ENCODE results near the gene TMEM128. TPM values are rescaled to one million over a fixed set of nuclear protein-coding genes. Genes with fewer than 3 reads are reported as not detected.
A peak's percentile ranks its signal among the peaks of the same experiment; 100 is the strongest.

TMEM128 gene
- 10 to 100 TPM; 12.5 to 20.4 (median 17.8) TPM for total RNA-seq

- 3 to 6% methylated on average over 13 to 18 of the region's 62 CpGs for whole genome bisulfite sequencing, 2 donors (ENCODE audit: low coverage in 1 of 2)
- peak within 1 kb of the TSS; percentile 91 to 98 for H3K4me3 ChIP-seq
- H3K27ac ChIP-seq, result peak within 1 kb of the TSS; percentile 84 to 94 (median 90)
- H3K27me3 ChIP-seq, result no peaks in the 10 kb centered on the region
- peak; percentile 96 for ATAC-seq
- peaks cover 0 to 29% (median 15%) of the 10 kb centered on the region in 3 donors for H3K4me1 ChIP-seq
- TF ChIP-seq POLR2A (IDR thresholded peaks at IDR 0.05) (peak; percentile 59 to 64), POLR2AphosphoS5 (IDR thresholded peaks at IDR 0.05) (peak; percentile 89), EP300 (IDR thresholded peaks at IDR 0.05) (no peak)
- TF ChIP-seq, protein P1, sequence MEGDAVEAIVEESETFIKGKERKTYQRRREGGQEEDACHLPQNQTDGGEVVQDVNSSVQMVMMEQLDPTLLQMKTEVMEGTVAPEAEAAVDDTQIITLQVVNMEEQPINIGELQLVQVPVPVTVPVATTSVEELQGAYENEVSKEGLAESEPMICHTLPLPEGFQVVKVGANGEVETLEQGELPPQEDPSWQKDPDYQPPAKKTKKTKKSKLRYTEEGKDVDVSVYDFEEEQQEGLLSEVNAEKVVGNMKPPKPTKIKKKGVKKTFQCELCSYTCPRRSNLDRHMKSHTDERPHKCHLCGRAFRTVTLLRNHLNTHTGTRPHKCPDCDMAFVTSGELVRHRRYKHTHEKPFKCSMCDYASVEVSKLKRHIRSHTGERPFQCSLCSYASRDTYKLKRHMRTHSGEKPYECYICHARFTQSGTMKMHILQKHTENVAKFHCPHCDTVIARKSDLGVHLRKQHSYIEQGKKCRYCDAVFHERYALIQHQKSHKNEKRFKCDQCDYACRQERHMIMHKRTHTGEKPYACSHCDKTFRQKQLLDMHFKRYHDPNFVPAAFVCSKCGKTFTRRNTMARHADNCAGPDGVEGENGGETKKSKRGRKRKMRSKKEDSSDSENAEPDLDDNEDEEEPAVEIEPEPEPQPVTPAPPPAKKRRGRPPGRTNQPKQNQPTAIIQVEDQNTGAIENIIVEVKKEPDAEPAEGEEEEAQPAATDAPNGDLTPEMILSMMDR (IDR thresholded peaks at IDR 0.05), result peak in 3 of 4 experiments; percentile 43 to 49 (median 43)
- no peaks in the 10 kb centered on the region for H3K9me3 ChIP-seq
- H3K36me3 ChIP-seq, result peaks cover 0 to 28% of the 10 kb centered on the region in 2 donors
Measured at GRCh38 chr4:4248029-4248884, at the start of gene TMEM128. Gene TMEM128, minus strand, starts transcription at chr4:4248223. Its CDS starts 21 bp downstream, at chr4:4248202.

DNA sequence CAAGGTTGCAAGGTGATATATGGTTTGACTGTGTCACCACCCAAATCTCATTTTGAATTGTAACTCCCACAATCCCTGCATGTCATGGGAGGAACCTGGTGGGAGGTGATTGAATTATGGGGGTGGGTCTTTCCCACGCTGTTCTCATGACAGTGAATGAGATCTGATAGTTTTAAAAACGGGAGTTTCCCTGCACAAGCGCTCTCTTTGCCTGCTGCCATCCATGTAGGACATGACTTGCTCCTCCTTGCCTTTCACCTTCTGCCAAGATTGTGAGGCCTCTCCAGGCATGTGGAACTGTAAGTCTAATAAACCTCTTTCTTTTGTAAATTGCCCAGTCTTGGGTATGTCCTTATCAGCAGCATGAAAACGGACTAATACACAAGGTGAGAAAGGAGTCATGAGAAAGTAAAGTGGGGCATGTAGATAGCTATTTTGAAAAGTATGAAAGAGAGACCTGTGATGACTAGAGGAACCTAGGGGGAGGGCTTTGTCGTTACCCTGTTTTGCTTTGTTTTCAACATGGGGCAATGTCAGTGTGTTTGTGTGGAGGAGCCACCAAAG lies 48.3 kb upstream of the TMEM128 start:
- H3K9me3 ChIP-seq, result no peaks in the 10 kb centered on the region
- H3K36me3 ChIP-seq, result peaks cover 0 to 29% of the 10 kb centered on the region in 2 donors
- H3K27me3 ChIP-seq, result no peaks in the 10 kb centered on the region
- no peak for ATAC-seq
- H3K4me3 ChIP-seq, result no peak overlapping the region
- peaks cover 0 to 18% (median 2%) of the 10 kb centered on the region in 3 donors for H3K4me1 ChIP-seq
- TF ChIP-seq POLR2A (IDR thresholded peaks at IDR 0.05) (no peak), EP300 (IDR thresholded peaks at IDR 0.05) (no peak)
- H3K27ac ChIP-seq, result no peak overlapping the region
- WGBS, 2 donors (ENCODE audit: low coverage in 1 of 2), result 83 to 95% methylated on average over 2 to 5 of the region's 5 CpGs

GRCh38 chr4:4293279-4293678 lies 45.3 kb upstream of the TMEM128 start:
- Histone ChIP-seq H3K4me1 (peaks cover 2 to 40% (median 18%) of the 10 kb centered on the region in 3 donors), H3K27ac (no peak overlapping the region), H3K4me3 (no peak overlapping the region), H3K9me3 (no peaks in the 10 kb centered on the region), H3K27me3 (no peaks in the 10 kb centered on the region), H3K36me3 (peaks cover 0 to 8% of the 10 kb centered on the region in 2 donors)
- TF ChIP-seq, protein P1 (IDR thresholded peaks at IDR 0.05), result no peak
- TF ChIP-seq EP300 (IDR thresholded peaks at IDR 0.05) (no peak), POLR2A (IDR thresholded peaks at IDR 0.05) (no peak), POLR2AphosphoS5 (IDR thresholded peaks at IDR 0.05) (no peak)
- no peak for ATAC-seq
- 87 to 100% methylated on average over 2 to 3 of the region's 3 CpGs for WGBS, 2 donors (ENCODE audit: low coverage in 1 of 2)

- TF ChIP-seq POLR2A (IDR thresholded peaks at IDR 0.05), result peak; percentile 41 to 53
- TF ChIP-seq POLR2AphosphoS5 (IDR thresholded peaks at IDR 0.05), result peak; percentile 84
- TF ChIP-seq EP300 (IDR thresholded peaks at IDR 0.05), result no peak
- TF ChIP-seq, protein P1 (IDR thresholded peaks at IDR 0.05), result no peak
- Histone ChIP-seq H3K36me3 (peaks cover 0 to 21% of the 10 kb centered on the region in 2 donors), H3K4me1 (peaks cover 2 to 40% (median 18%) of the 10 kb centered on the region in 3 donors), H3K9me3 (no peaks in the 10 kb centered on the region), H3K27me3 (no peaks in the 10 kb centered on the region), H3K4me3 (peak within 1 kb of the TSS; percentile 57 to 98), H3K27ac (peak within 1 kb of the TSS; percentile 32 to 89 (median 84))
- ATAC-seq, result peak; percentile 98
- 0% methylated on average over 1 to 5 of the region's 77 CpGs for WGBS, 2 donors (ENCODE audit: low coverage in 1 of 2)
Measured at GRCh38 chr4:4289941-4290850, 42.2 kb upstream of the TMEM128 start, which contains the start of the genes LYAR and ZBTB49. Gene LYAR, minus strand, starts transcription at chr4:4290154. Its CDS starts 6,412 bp downstream, at chr4:4283742. Gene ZBTB49, plus strand, starts transcription at chr4:4290251. Its CDS starts 9,695 bp downstream, at chr4:4299946.

Data from gastroesophageal sphincter (tissue), 4 donors.